Measurements from ENCODE around the gene WDR19.

WDR19 gene

GRCh38 chr4:39232100-39232499 lies 49.8 kb downstream of the WDR19 start:
- ATAC-seq (ENCODE audit: insufficient read depth, low read depth): no peak
- no peak overlapping the region for H3K9ac ChIP-seq (ENCODE audit: low read depth, low read length)
- no peaks in the 10 kb centered on the region for H3K9me3 ChIP-seq (ENCODE audit: insufficient read depth, low read length, severe bottlenecking)
- H3K4me1 ChIP-seq (ENCODE audit: insufficient read depth, low read length): no peaks in the 10 kb centered on the region
- no peak for DNase-seq
- H3K4me2 ChIP-seq (ENCODE audit: insufficient read depth, low read length): no peak overlapping the region
- no peak overlapping the region for H3K27ac ChIP-seq (ENCODE audit: low read length)
- H3K4me3 ChIP-seq (ENCODE audit: low read depth in 1 of 2, low read length in 2 of 2): no peak overlapping the region
- H3K79me2 ChIP-seq (ENCODE audit: insufficient read depth, low read length): no peaks in the 10 kb centered on the region
- no peaks in the 10 kb centered on the region for H3K27me3 ChIP-seq (ENCODE audit: insufficient read depth, low read length, poor library complexity)
- no peaks in the 10 kb centered on the region for H4K20me1 ChIP-seq (ENCODE audit: insufficient read depth, low read length)
- TF ChIP-seq EZH2 (IDR thresholded peaks at IDR 0.05; ENCODE audit: borderline replicate concordance, low read depth, low read length, severe bottlenecking): no peak
- TF ChIP-seq CTCF (IDR thresholded peaks at IDR 0.05; ENCODE audit: borderline replicate concordance, extremely low read depth, low read length, poor library complexity, severe bottlenecking): no peak
- peaks cover 2% of the 10 kb centered on the region; the same call in 1 of the 2 replicates for H3K36me3 ChIP-seq (ENCODE audit: insufficient read depth, low read length)
- H2AFZ ChIP-seq (ENCODE audit: low read depth, low read length): no peak overlapping the region

- DNase-seq: no peak
- Histone ChIP-seq H3K79me2 (ENCODE audit: insufficient read depth, low read length) (no peaks in the 10 kb centered on the region), H3K4me3 (ENCODE audit: low read depth in 1 of 2, low read length in 2 of 2) (no peak overlapping the region), H3K9me3 (ENCODE audit: insufficient read depth, low read length, severe bottlenecking) (no peaks in the 10 kb centered on the region), H3K27ac (ENCODE audit: low read length) (no peak overlapping the region), H4K20me1 (ENCODE audit: insufficient read depth, low read length) (no peaks in the 10 kb centered on the region), H3K4me1 (ENCODE audit: insufficient read depth, low read length) (no peaks in the 10 kb centered on the region), H3K27me3 (ENCODE audit: insufficient read depth, low read length, poor library complexity) (no peaks in the 10 kb centered on the region), H3K9ac (ENCODE audit: low read depth, low read length) (no peak overlapping the region), H3K36me3 (ENCODE audit: insufficient read depth, low read length) (peaks cover 2% of the 10 kb centered on the region; the same call in 1 of the 2 replicates), H2AFZ (ENCODE audit: low read depth, low read length) (no peak overlapping the region), H3K4me2 (ENCODE audit: insufficient read depth, low read length) (no peak overlapping the region)
- ATAC-seq (ENCODE audit: insufficient read depth, low read depth): no peak
- no peak for TF ChIP-seq EZH2 (IDR thresholded peaks at IDR 0.05; ENCODE audit: borderline replicate concordance, low read depth, low read length, severe bottlenecking)
- no peak for TF ChIP-seq CTCF (IDR thresholded peaks at IDR 0.05; ENCODE audit: borderline replicate concordance, extremely low read depth, low read length, poor library complexity, severe bottlenecking)
Observed at GRCh38 chr4:39233114-39233513, 50.8 kb downstream of the WDR19 start.

- no peaks in the 10 kb centered on the region for H3K9me3 ChIP-seq (ENCODE audit: insufficient read depth, low read length, severe bottlenecking)
- no peaks in the 10 kb centered on the region for H3K27me3 ChIP-seq (ENCODE audit: insufficient read depth, low read length, poor library complexity)
- H4K20me1 ChIP-seq (ENCODE audit: insufficient read depth, low read length): no peaks in the 10 kb centered on the region
Observed at GRCh38 chr4:39233783-39234182, 51.5 kb downstream of the WDR19 start.

More at GRCh38 chr4:39233783-39234182, 51.5 kb downstream of the WDR19 start:
- H3K9ac ChIP-seq (ENCODE audit: low read depth, low read length): no peak overlapping the region
- no peak overlapping the region for H3K4me2 ChIP-seq (ENCODE audit: insufficient read depth, low read length)
- H3K4me1 ChIP-seq (ENCODE audit: insufficient read depth, low read length): no peaks in the 10 kb centered on the region
- H3K36me3 ChIP-seq (ENCODE audit: insufficient read depth, low read length): peaks cover 2% of the 10 kb centered on the region; the same call in 1 of the 2 replicates
- no peak overlapping the region for H2AFZ ChIP-seq (ENCODE audit: low read depth, low read length)
- H3K4me3 ChIP-seq (ENCODE audit: low read depth in 1 of 2, low read length in 2 of 2): no peak overlapping the region
- no peaks in the 10 kb centered on the region for H3K79me2 ChIP-seq (ENCODE audit: insufficient read depth, low read length)
- no peak for DNase-seq
- no peak for TF ChIP-seq EZH2 (IDR thresholded peaks at IDR 0.05; ENCODE audit: borderline replicate concordance, low read depth, low read length, severe bottlenecking)
- no peak for TF ChIP-seq CTCF (IDR thresholded peaks at IDR 0.05; ENCODE audit: borderline replicate concordance, extremely low read depth, low read length, poor library complexity, severe bottlenecking)
- H3K27ac ChIP-seq (ENCODE audit: low read length): no peak overlapping the region
- ATAC-seq (ENCODE audit: insufficient read depth, low read depth): no peak
